Muscle of arm (tissue), 14 donors: ENCODE measurements around the gene TASP1. TPM values are rescaled to one million over a fixed set of nuclear protein-coding genes. Genes with fewer than 3 reads are reported as not detected.
A peak's percentile ranks its signal among the peaks of the same experiment; 100 is the strongest.
"Not testable (repeated sequence)": the region's sequence is repeated elsewhere in the genome, so short reads cannot be mapped to it uniquely, and the experiment has no call there.

ENCODE experiments used
- DNase-seq: peaks from one replicate; pipeline ENCODE4 v3.0.0-alpha.2; 2013
- long read RNA-seq, 11 donors: transcript quantifications; one replicate each; lab custom pipeline, GENCODE V29; 2026
- polyA plus RNA-seq, 12 donors: library from polyadenylated mRNA; unstranded; fragments of 120-200 nt; gene quantifications; one replicate each; pipeline ENCODE4 v1.2.1, GENCODE V29; 2013; ENCODE audit not compliant: insufficient read length in 12 of 12

The TASP1 gene
- polyA plus RNA-seq, result 10 to 100 TPM in 3 of 12 donors, 1 to 10 TPM in 8, not detected in 1; 5.8 to 15.7 (median 7.4) TPM
- long read RNA-seq, donor 1, partial matches to known transcripts, result 5 of 5 reads
- long read RNA-seq, donor 1, other reads (novel, unspliced or antisense), result 0 of 5 reads
- long read RNA-seq, donor 2, partial matches to known transcripts, result 0 of 3 reads
- long read RNA-seq, donor 2, other reads (novel, unspliced or antisense), result 0 of 3 reads
- long read RNA-seq, donor 3, result 0 reads
- long read RNA-seq, donor 4, partial matches to known transcripts, result 0 of 1 reads
- long read RNA-seq, donor 4, other reads (novel, unspliced or antisense), result 0 of 1 reads
- long read RNA-seq, donor 5, result 0 reads
- long read RNA-seq, donor 6, result 0 reads
- long read RNA-seq, donor 7, result 0 reads
- long read RNA-seq, donor 8, partial matches to known transcripts, result 5 of 7 reads
- long read RNA-seq, donor 8, other reads (novel, unspliced or antisense), result 0 of 7 reads
- long read RNA-seq, donor 9, result 0 reads
- long read RNA-seq, donor 10, result 0 reads
- long read RNA-seq, donor 11, result 0 reads

GRCh38 chr20:13638496-13639149, at the start of gene TASP1:
Gene TASP1 (minus strand): TSS chr20:13638932. CDS start chr20:13630078, 8,854 bp downstream.
- peak; percentile 97 for DNase-seq

GRCh38 chr20:13687815-13688214, 49.1 kb upstream of the TASP1 start:
- DNase-seq, result no peak

GRCh38 chr20:13685623-13686022, 46.9 kb upstream of the TASP1 start:
- DNase-seq, result no peak

GRCh38 chr20:13684566-13685222, 46.0 kb upstream of the TASP1 start:
- no peak for DNase-seq

GRCh38 chr20:13683833-13684232, 45.1 kb upstream of the TASP1 start:
- no peak for DNase-seq

- no peak for DNase-seq
These were observed 42.8 kb upstream of the TASP1 start for GRCh38 chr20:13681248-13682125.

GRCh38 chr20:13678944-13679343, 40.2 kb upstream of the TASP1 start:
- DNase-seq, result no peak

GRCh38 chr20:13677241-13677640, 38.5 kb upstream of the TASP1 start:
- DNase-seq, result no peak

- DNase-seq, result no peak
These were observed 38.0 kb upstream of the TASP1 start for GRCh38 chr20:13676682-13677081.

GRCh38 chr20:13672690-13673089, 34.0 kb upstream of the TASP1 start:
- no peak for DNase-seq

GRCh38 chr20:13671916-13672378, 33.2 kb upstream of the TASP1 start:
- peak; percentile 83 for DNase-seq

- DNase-seq, result peak; percentile 56
These were observed 32.8 kb upstream of the TASP1 start for GRCh38 chr20:13671512-13671911.

- DNase-seq, result no peak
These were observed 31.4 kb upstream of the TASP1 start for GRCh38 chr20:13670160-13670559.

GRCh38 chr20:13665709-13666395, 27.1 kb upstream of the TASP1 start:
- no peak for DNase-seq

GRCh38 chr20:13661070-13661685, 22.4 kb upstream of the TASP1 start:
- DNase-seq, result peak; percentile 88

GRCh38 chr20:13659288-13659687, 20.6 kb upstream of the TASP1 start:
- no peak for DNase-seq

GRCh38 chr20:13658060-13658459, 19.3 kb upstream of the TASP1 start:
- DNase-seq, result not testable (repeated sequence)

- DNase-seq, result no peak
These were observed 18.1 kb upstream of the TASP1 start for GRCh38 chr20:13656721-13657368.

- DNase-seq, result no peak
These were observed 15.8 kb upstream of the TASP1 start for GRCh38 chr20:13654463-13655023.
